ENCODE data around the gene GGCT.

- TF ChIP-seq POLR2A (IDR thresholded peaks at IDR 0.05; ENCODE audit: low read depth, low read length) (no peak), TAF1 (IDR thresholded peaks at IDR 0.05; ENCODE audit: low read depth, low read length) (no peak), POLR2AphosphoS5 (IDR thresholded peaks at IDR 0.05; ENCODE audit: low read depth, low read length) (no peak)
These were observed 10.1 kb upstream of the GGCT start for GRCh38 chr7:30514776-30515175.
